GM19468 (cell line): ENCODE measurements around the gene GALC.
A peak's percentile ranks its signal among the peaks of the same experiment; 100 is the strongest.

Experiments
- ATAC-seq: cut with Tn5 transposase; IDR thresholded peaks from one replicate; pipeline ENCODE4 v1.9.1; 2021; ENCODE audit warnings: mild to moderate bottlenecking, moderate library complexity, moderate number of reproducible peaks; ENCODE audit not compliant: unreplicated experiment; ENCODE audit errors: extremely low read depth

GALC gene

GRCh38 chr14:88008039-88008742 lies 15.2 kb upstream of the GALC start:
- ATAC-seq = no peak

- ATAC-seq = no peak
Observed at GRCh38 chr14:88007608-88008007, 14.6 kb upstream of the GALC start.

GRCh38 chr14:88005978-88006851 lies 13.2 kb upstream of the GALC start:
- peak; percentile 83 for ATAC-seq

GRCh38 chr14:88005050-88005481 lies 12.1 kb upstream of the GALC start, which contains the start of gene GPR65:
TSS of gene GPR65 (plus strand) at chr14:88005135. CDS start at chr14:88010848, 5,713 bp downstream.
- peak; percentile 34 for ATAC-seq

GRCh38 chr14:88004506-88005036 lies 11.6 kb upstream of the GALC start:
- ATAC-seq = no peak

GRCh38 chr14:88003425-88003824 lies 10.4 kb upstream of the GALC start:
- no peak for ATAC-seq

- ATAC-seq = no peak
Observed at GRCh38 chr14:88002421-88003075, 9.6 kb upstream of the GALC start.

- no peak for ATAC-seq
Observed at GRCh38 chr14:87999277-87999676, 6.3 kb upstream of the GALC start.

GRCh38 chr14:87998482-87998881 lies 5.5 kb upstream of the GALC start:
- no peak for ATAC-seq

GRCh38 chr14:87996291-87996592 lies 3.3 kb upstream of the GALC start:
- no peak for ATAC-seq

GRCh38 chr14:87995500-87996290 lies 2.7 kb upstream of the GALC start:
- ATAC-seq = no peak

GRCh38 chr14:87994974-87995373 lies 2.0 kb upstream of the GALC start:
- peak; percentile 7 for ATAC-seq

- no peak for ATAC-seq
Observed at GRCh38 chr14:87992346-87992717, 650 bp downstream of the GALC start.

GRCh38 chr14:87990682-87991081 lies 2.3 kb downstream of the GALC start:
- no peak for ATAC-seq

- no peak for ATAC-seq
Observed at GRCh38 chr14:87989956-87990299, 3.1 kb downstream of the GALC start.

GRCh38 chr14:87989221-87989955 lies 3.6 kb downstream of the GALC start:
- no peak for ATAC-seq

GRCh38 chr14:87979689-87980088 lies 13.3 kb downstream of the GALC start:
- ATAC-seq = no peak

- no peak for ATAC-seq
Observed at GRCh38 chr14:87975636-87976035, 17.3 kb downstream of the GALC start.

GRCh38 chr14:87971010-87971409 lies 22.0 kb downstream of the GALC start:
- peak; percentile 26 for ATAC-seq
